ENCODE data around the gene CASZ1. TPM values are rescaled to one million over a fixed set of nuclear protein-coding genes. Genes with fewer than 3 reads are reported as not detected.
A peak's percentile ranks its signal among the peaks of the same experiment; 100 is the strongest.

The CASZ1 gene
- total RNA-seq, 1 experiment from 2014 or later, result 27.8 TPM

DNA sequence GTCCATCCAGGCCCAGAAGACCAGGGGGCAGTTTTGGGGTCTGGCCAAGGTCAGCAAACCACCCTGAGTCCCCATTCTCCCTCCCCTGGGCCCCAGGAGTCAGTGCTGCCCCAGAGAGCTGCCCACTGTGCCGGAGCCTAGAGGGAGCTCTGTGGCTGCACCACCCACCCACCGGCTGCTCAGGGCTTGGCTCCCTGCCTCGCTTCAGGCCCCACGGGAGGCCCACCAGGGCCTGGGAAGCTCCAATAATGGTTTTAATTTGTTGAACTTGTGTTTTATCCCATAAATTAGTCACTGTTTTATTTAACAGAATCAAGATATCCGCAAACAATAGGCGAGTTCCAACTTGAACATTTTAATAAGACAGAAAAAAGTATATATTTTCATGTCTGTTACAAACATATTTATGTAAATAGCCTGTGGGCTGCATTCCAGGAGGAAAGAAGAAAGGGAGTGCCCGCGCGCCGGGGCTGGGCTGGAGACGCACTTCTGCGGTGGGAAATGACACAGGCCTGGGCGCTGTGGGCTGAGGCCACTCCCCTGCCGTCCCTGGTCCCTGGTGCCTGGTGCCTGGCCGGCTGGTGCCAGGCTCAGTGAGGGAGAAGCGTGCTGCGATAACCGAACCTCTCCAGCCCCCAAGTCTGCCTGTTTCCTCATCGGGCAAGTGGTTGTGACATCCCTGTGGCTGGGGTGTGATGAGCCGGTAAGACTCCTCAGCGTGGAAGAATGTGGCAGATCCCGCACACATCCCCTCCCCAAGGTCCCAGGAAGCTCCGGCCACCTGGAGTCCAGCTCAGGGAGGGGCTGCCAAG, 161.2 kb downstream of the CASZ1 start:
- no peak overlapping the region for H3K27ac ChIP-seq (ENCODE audit: low read length)
- intact Hi-C loops (cut with micrococcal nuclease; ENCODE audit: unreplicated experiment), result no loop called here
- no TSS peak for BruUV-seq (replicated peaks)

GRCh38 chr1:10634428-10635084, 161.9 kb downstream of the CASZ1 start:
- Histone ChIP-seq H3K4me3 (ENCODE audit: low read depth in 2 of 2, low read length in 2 of 2) (no peak overlapping the region), H3K27me3 (ENCODE audit: control insufficient read depth, insufficient read depth, low read length) (no peaks in the 10 kb centered on the region), H3K27ac (ENCODE audit: low read length) (no peak overlapping the region), H3K4me1 (ENCODE audit: control insufficient read depth, insufficient read depth, low read length) (peaks cover 8% of the 10 kb centered on the region), H3K9me3 (ENCODE audit: control insufficient read depth, insufficient read depth, low read depth, low read length) (no peaks in the 10 kb centered on the region), H3K36me3 (ENCODE audit: control insufficient read depth, insufficient read depth, low read length) (no peaks in the 10 kb centered on the region)
- in situ Hi-C loops (cut with HindIII; ENCODE audit: low pct_unique_long_range_greater_than_20kb, low sequenced_read_pairs) (no loop called here), intact Hi-C loops (cut with micrococcal nuclease; ENCODE audit: unreplicated experiment) (no loop called here)
- peak; percentile 24; the same call in 1 of the 2 replicates for ATAC-seq
- no peak for DNase-seq (ENCODE audit: low read depth, low spot score)
- BruUV-seq (replicated peaks), result no TSS peak
- ChIA-PET CTCF (no interaction called here), POLR2A (no interaction called here)
- TF ChIP-seq, protein P1, sequence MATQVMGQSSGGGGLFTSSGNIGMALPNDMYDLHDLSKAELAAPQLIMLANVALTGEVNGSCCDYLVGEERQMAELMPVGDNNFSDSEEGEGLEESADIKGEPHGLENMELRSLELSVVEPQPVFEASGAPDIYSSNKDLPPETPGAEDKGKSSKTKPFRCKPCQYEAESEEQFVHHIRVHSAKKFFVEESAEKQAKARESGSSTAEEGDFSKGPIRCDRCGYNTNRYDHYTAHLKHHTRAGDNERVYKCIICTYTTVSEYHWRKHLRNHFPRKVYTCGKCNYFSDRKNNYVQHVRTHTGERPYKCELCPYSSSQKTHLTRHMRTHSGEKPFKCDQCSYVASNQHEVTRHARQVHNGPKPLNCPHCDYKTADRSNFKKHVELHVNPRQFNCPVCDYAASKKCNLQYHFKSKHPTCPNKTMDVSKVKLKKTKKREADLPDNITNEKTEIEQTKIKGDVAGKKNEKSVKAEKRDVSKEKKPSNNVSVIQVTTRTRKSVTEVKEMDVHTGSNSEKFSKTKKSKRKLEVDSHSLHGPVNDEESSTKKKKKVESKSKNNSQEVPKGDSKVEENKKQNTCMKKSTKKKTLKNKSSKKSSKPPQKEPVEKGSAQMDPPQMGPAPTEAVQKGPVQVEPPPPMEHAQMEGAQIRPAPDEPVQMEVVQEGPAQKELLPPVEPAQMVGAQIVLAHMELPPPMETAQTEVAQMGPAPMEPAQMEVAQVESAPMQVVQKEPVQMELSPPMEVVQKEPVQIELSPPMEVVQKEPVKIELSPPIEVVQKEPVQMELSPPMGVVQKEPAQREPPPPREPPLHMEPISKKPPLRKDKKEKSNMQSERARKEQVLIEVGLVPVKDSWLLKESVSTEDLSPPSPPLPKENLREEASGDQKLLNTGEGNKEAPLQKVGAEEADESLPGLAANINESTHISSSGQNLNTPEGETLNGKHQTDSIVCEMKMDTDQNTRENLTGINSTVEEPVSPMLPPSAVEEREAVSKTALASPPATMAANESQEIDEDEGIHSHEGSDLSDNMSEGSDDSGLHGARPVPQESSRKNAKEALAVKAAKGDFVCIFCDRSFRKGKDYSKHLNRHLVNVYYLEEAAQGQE (IDR thresholded peaks at IDR 0.05; ENCODE audit: insufficient read depth in 1 of 2, low read depth in 2 of 2, low read length in 1 of 2), result no peak
- TF ChIP-seq TCF7L2 (IDR thresholded peaks at IDR 0.05; ENCODE audit: low read depth, low read length) (no peak), SIN3A (IDR thresholded peaks at IDR 0.05; ENCODE audit: borderline replicate concordance, insufficient read depth, low read depth, low read length) (no peak), POLR2AphosphoS5 (IDR thresholded peaks at IDR 0.05; ENCODE audit: low read depth, low read length) (no peak)
- TF ChIP-seq, protein P2, sequence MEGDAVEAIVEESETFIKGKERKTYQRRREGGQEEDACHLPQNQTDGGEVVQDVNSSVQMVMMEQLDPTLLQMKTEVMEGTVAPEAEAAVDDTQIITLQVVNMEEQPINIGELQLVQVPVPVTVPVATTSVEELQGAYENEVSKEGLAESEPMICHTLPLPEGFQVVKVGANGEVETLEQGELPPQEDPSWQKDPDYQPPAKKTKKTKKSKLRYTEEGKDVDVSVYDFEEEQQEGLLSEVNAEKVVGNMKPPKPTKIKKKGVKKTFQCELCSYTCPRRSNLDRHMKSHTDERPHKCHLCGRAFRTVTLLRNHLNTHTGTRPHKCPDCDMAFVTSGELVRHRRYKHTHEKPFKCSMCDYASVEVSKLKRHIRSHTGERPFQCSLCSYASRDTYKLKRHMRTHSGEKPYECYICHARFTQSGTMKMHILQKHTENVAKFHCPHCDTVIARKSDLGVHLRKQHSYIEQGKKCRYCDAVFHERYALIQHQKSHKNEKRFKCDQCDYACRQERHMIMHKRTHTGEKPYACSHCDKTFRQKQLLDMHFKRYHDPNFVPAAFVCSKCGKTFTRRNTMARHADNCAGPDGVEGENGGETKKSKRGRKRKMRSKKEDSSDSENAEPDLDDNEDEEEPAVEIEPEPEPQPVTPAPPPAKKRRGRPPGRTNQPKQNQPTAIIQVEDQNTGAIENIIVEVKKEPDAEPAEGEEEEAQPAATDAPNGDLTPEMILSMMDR (IDR thresholded peaks at IDR 0.05), result no peak

More for the DNA sequence above, 161.2 kb downstream of the CASZ1 start:
- TF ChIP-seq SIN3A (IDR thresholded peaks at IDR 0.05; ENCODE audit: borderline replicate concordance, insufficient read depth, low read depth, low read length) (no peak), TCF7L2 (IDR thresholded peaks at IDR 0.05; ENCODE audit: low read depth, low read length) (no peak), POLR2AphosphoS5 (IDR thresholded peaks at IDR 0.05; ENCODE audit: low read depth, low read length) (no peak)
- TF ChIP-seq, protein P1 (IDR thresholded peaks at IDR 0.05; ENCODE audit: insufficient read depth in 1 of 2, low read depth in 2 of 2, low read length in 1 of 2), result no peak
- TF ChIP-seq, protein P2 (IDR thresholded peaks at IDR 0.05), result no peak
- no peaks in the 10 kb centered on the region for H3K36me3 ChIP-seq (ENCODE audit: control insufficient read depth, insufficient read depth, low read length)
- H3K27me3 ChIP-seq (ENCODE audit: control insufficient read depth, insufficient read depth, low read length), result no peaks in the 10 kb centered on the region
- H3K9me3 ChIP-seq (ENCODE audit: control insufficient read depth, insufficient read depth, low read depth, low read length), result no peaks in the 10 kb centered on the region
- H3K4me3 ChIP-seq (ENCODE audit: low read depth in 2 of 2, low read length in 2 of 2), result no peak overlapping the region
- ATAC-seq (peak; percentile 27; the same call in 1 of the 2 replicates), DNase-seq (ENCODE audit: low read depth, low spot score) (no peak)
- in situ Hi-C loops (cut with HindIII; ENCODE audit: low pct_unique_long_range_greater_than_20kb, low sequenced_read_pairs), result no loop called here
- POLR2A ChIA-PET, result no interaction called here
- H3K4me1 ChIP-seq (ENCODE audit: control insufficient read depth, insufficient read depth, low read length), result peaks cover 9% of the 10 kb centered on the region
- CTCF ChIA-PET, result no interaction called here

All from Panc1 (cell line).